HepG2 (cell line): ENCODE results near the gene HARS2. TPM values are rescaled to one million over a fixed set of nuclear protein-coding genes. Genes with fewer than 3 reads are reported as not detected.

Experiments
- CBX2 ChIP-seq, 2 experiments: fragments of 200-600 bp in 1 of 2; sonication (generic); formaldehyde crosslinking in 1 of 2; IDR thresholded peaks; 2 replicates each; pipeline versions ENCODE4 v1.7.0 to v1.8.1; 2018 to 2022; ENCODE audit warnings: low read depth in 2 of 2, low read length in 1 of 2, mild to moderate bottlenecking in 1 of 2, missing genetic modification reagents in 1 of 2
- CBX5 ChIP-seq: sonication (generic); formaldehyde crosslinking; IDR thresholded peaks from 2 replicates; pipeline ENCODE4 v1.4.0; 2020; ENCODE audit warnings: missing genetic modification reagents, borderline replicate concordance
- CTCF ChIP-seq: sonication (generic); formaldehyde crosslinking; IDR thresholded peaks from 2 replicates; pipeline ENCODE4 v1.5.0; 2020; ENCODE audit warnings: mild to moderate bottlenecking, missing genetic modification reagents, moderate library complexity
- EHMT2 ChIP-seq: fragments of 200-600 bp; sonication (generic); IDR thresholded peaks from 2 replicates; pipeline ENCODE4 v1.7.0; 2017; ENCODE audit warnings: antibody characterized with exemption, low read depth, low read length, borderline replicate concordance
- HMG20A ChIP-seq: IDR thresholded peaks from 2 replicates; pipeline ENCODE4 v1.6.1; 2016; ENCODE audit warnings: borderline replicate concordance
- MAF1 ChIP-seq: sonication (generic); formaldehyde crosslinking; IDR thresholded peaks from 2 replicates; pipeline ENCODE4 v1.5.0; 2020; ENCODE audit warnings: missing genetic modification reagents, borderline replicate concordance
- MEF2D ChIP-seq: sonication (generic); formaldehyde crosslinking; IDR thresholded peaks from 2 replicates; pipeline ENCODE4 v1.5.1; 2020; ENCODE audit warnings: mild to moderate bottlenecking, missing genetic modification reagents
- MYPOP ChIP-seq: sonication (generic); formaldehyde crosslinking; IDR thresholded peaks from 2 replicates; pipeline ENCODE4 v1.8.1; 2023; ENCODE audit warnings: mild to moderate bottlenecking, moderate library complexity, missing genetic modification reagents
- RCOR2 ChIP-seq: IDR thresholded peaks from 2 replicates; pipeline ENCODE4 v1.6.1; 2016; ENCODE audit warnings: missing biosample characterization, missing genetic modification reagents
- SYNCRIP ChIP-seq: fragments of 200-400 bp; formaldehyde crosslinking; IDR thresholded peaks from 2 replicates; pipeline ENCODE4 v1.6.1; 2018; ENCODE audit warnings: mild to moderate bottlenecking, low read depth, low read length; ENCODE audit not compliant: insufficient read depth
- YEATS4 ChIP-seq: sonication (generic); formaldehyde crosslinking; IDR thresholded peaks from 2 replicates; pipeline ENCODE4 v1.4.0; 2020; ENCODE audit warnings: missing genetic modification reagents, borderline replicate concordance
- ZFP36L2 ChIP-seq: sonication (generic); formaldehyde crosslinking; IDR thresholded peaks from 2 replicates; pipeline ENCODE4 v1.4.0; 2020; ENCODE audit warnings: missing genetic modification reagents
- ZFP82 ChIP-seq: sonication (generic); formaldehyde crosslinking; IDR thresholded peaks from 2 replicates; pipeline ENCODE4 v1.5.1; 2020; ENCODE audit warnings: mild to moderate bottlenecking, missing genetic modification reagents, borderline replicate concordance
- ZHX2 ChIP-seq, 2 experiments: sonication (generic) in 1 of 2; formaldehyde crosslinking in 1 of 2; IDR thresholded peaks; 2 replicates each; pipeline versions ENCODE4 v1.6.1 to v1.9.0; 2014 to 2022; ENCODE audit warnings: antibody characterized with exemption in 1 of 2, borderline replicate concordance in 1 of 2, inconsistent platforms in 1 of 2, low read depth in 1 of 2, missing genetic modification reagents in 1 of 2
- ZNF382 ChIP-seq: sonication (generic); formaldehyde crosslinking; IDR thresholded peaks from 2 replicates; pipeline ENCODE4 v1.5.0; 2020; ENCODE audit warnings: missing genetic modification reagents, mild to moderate bottlenecking, borderline replicate concordance
- ZNF567 ChIP-seq: sonication (generic); formaldehyde crosslinking; IDR thresholded peaks from 2 replicates; pipeline ENCODE4 v1.8.1; 2023; ENCODE audit warnings: mild to moderate bottlenecking, missing genetic modification reagents, borderline replicate concordance
- ZNF788 ChIP-seq: sonication (generic); formaldehyde crosslinking; IDR thresholded peaks from 2 replicates; pipeline ENCODE4 v1.5.0; 2020; ENCODE audit warnings: mild to moderate bottlenecking, missing genetic modification reagents, borderline replicate concordance
- ZSCAN21 ChIP-seq: sonication (generic); formaldehyde crosslinking; IDR thresholded peaks from 2 replicates; pipeline ENCODE4 v1.8.0; 2022; ENCODE audit warnings: mild to moderate bottlenecking, missing genetic modification reagents, moderate library complexity, borderline replicate concordance
- polyA plus RNA-seq, 8 experiments: library from polyadenylated mRNA; depleted of rRNA in 3 of 8; stranded (reverse) in 7 of 8; unstranded in 1 of 8; fragments of >200 nt; fragmentation: Illumina TruSeq in 4 of 8; extraction: Trizol in 4 of 8; gene quantifications; 2 replicates each; pipeline versions ENCODE4 v1.2.1 to v1.2.3, GENCODE V29; 2011 to 2016; ENCODE audit warnings: low read depth in 4 of 8, missing spikeins in 1 of 8, mixed read lengths in 1 of 8; ENCODE audit not compliant: insufficient read depth in 1 of 8
- total RNA-seq, 5 experiments: library from RNA; depleted of rRNA; stranded (reverse); fragments of >200 nt; fragmentation: Illumina TruSeq; extraction: Trizol; gene quantifications; 2 replicates each; pipeline ENCODE4 v1.2.3, GENCODE V29; 2016; ENCODE audit warnings: low read depth in 1 of 5

The HARS2 gene
- total and polyA plus RNA-seq, 2 of the 13 experiments (the other 11 are each of a cell fraction or from before 2014, with no cell fraction given): 17.9 to 25.8 TPM

GRCh38 chr5:140725799-140726471 lies 34.7 kb downstream of the HARS2 start (continued):
- TF ChIP-seq ZHX2 (IDR thresholded peaks at IDR 0.05; ENCODE audit: low read depth) (peak; percentile 61; the same call in 1 of the 2 replicates), ZHX2 (CRISPR knock-in tag; IDR thresholded peaks at IDR 0.05; ENCODE audit: borderline replicate concordance) (no peak), ZNF788 (CRISPR knock-in tag) (peak; percentile 46; the same call in 1 of the 2 replicates), CBX2 (IDR thresholded peaks at IDR 0.05; ENCODE audit: low read depth, low read length) (no peak), CBX2 (CRISPR knock-in tag; IDR thresholded peaks at IDR 0.05; ENCODE audit: low read depth) (no peak), YEATS4 (CRISPR knock-in tag) (peak; percentile 58), ZFP36L2 (no peak), SYNCRIP (no peak), ZNF382 (CRISPR knock-in tag) (no peak), ZNF567 (CRISPR knock-in tag) (peak; percentile 80; the same call in 1 of the 2 replicates), RCOR2 (CRISPR knock-in tag) (peak; percentile 70; the same call in 1 of the 2 replicates), MEF2D (peak; percentile 74; the same call in 1 of the 2 replicates), MAF1 (CRISPR knock-in tag) (peak; percentile 99), MYPOP (CRISPR knock-in tag) (peak; percentile 68; the same call in 1 of the 2 replicates), EHMT2 (no peak), CBX5 (CRISPR knock-in tag) (peak; percentile 34; the same call in 1 of the 2 replicates), ZFP82 (CRISPR knock-in tag) (0 out of 2 replicates have a peak, but pooled peaks have one; percentile 45), CTCF (CRISPR knock-in tag) (no peak), HMG20A (peak; percentile 61; the same call in 1 of the 2 replicates), ZSCAN21 (CRISPR knock-in tag) (peak; percentile 73; the same call in 1 of the 2 replicates)
